GM19463 (cell line): ENCODE results near the gene UBXN1.
"Not testable (repeated sequence)": the region's sequence is repeated elsewhere in the genome, so short reads cannot be mapped to it uniquely, and the experiment has no call there.

Experiments
- ATAC-seq: cut with Tn5 transposase; IDR thresholded peaks from one replicate; pipeline ENCODE4 v1.9.1; 2021; ENCODE audit warnings: mild to moderate bottlenecking, moderate library complexity; ENCODE audit not compliant: unreplicated experiment

The UBXN1 gene

DNA sequence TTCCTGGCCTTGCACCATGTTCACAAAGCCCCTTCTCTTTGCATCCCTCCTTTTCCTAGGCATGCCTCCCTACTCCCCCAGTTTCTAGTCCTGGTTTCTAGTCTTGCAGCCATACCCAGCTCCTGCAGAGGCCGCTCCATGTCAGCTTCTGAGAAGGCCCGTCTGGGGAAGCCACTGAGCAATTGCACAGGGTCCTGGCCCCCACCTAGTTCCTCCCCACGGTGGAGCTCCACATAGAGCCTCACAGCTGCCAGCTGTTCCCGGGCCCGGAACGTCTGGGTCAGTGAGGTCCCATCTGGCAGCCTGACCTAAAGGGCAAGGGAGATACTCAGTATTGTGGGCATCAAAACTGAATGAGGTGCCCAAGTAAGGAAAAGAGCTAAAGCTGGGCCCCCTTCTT, 2.2 kb downstream of the UBXN1 start:
- no peak for ATAC-seq

- ATAC-seq: not testable (repeated sequence)
Observed at GRCh38 chr11:62675415-62675814, 3.5 kb downstream of the UBXN1 start.

GRCh38 chr11:62673196-62673525, 5.7 kb downstream of the UBXN1 start:
- ATAC-seq: no peak

- ATAC-seq: peak; percentile 61
Observed at GRCh38 chr11:62671608-62672389, 7.1 kb downstream of the UBXN1 start, which contains the start of the genes LBHD1 and UQCC3. TSS of gene LBHD1 (minus strand) at chr11:62672267. CDS start at chr11:62670031, 2,236 bp downstream. TSS of gene UQCC3 (plus strand) at chr11:62671673. CDS start at chr11:62671746, 73 bp downstream.

DNA sequence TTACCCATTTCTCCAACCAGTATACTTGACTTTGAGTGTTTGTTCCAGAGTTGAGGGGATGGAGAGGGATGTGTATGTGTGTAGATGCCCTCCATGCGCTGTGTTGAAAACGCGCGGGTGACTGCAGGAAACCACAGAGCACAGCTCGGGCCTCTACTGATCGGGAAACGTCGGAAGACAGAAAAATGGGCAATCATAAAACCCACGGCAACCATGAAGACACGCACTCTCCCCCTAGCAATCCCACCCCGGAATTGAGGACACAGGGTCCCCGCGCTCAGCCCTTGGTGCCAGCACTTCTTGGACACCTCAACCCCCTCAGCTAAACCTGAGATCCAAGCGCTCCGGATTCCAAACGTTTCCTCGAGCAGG, 7.7 kb downstream of the UBXN1 start:
- peak; percentile 17 for ATAC-seq

DNA sequence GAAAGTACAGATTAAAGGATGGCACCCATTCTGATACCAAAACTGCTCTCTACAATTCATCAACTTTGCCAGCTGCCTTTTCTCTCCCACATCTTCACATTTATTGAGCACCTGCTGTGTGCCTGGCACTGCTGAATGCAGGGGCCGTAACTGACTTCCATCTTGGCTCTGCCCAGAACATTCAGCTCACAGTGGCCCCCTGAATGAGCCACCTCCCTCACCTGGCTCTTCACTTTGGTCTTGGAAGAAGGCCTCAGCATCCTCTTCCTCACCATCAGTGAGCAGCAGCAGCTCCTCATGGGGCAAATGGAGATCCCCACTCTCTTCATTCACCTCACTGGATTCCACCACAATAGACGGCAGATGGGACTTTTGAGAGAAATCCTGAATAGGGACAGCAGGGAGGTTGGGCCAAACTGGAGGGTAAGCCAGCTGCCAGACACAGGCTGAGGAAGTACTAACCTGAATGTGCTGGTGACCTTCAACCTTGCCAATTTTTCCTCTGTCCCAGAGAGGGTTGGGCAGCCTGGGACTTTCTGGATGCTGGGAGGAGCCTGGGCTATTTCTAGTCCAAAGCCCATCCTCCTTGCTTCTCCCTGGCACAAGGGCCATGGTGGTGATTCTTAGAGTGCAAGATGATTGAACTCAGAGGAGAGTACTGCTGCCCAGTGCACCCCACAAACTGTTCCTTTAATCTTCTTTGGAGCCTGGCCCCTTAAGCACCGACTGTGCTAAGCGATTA, 9.3 kb downstream of the UBXN1 start:
- ATAC-seq: no peak

- ATAC-seq: no peak
Observed at GRCh38 chr11:62667460-62667859, 11.4 kb downstream of the UBXN1 start.

DNA sequence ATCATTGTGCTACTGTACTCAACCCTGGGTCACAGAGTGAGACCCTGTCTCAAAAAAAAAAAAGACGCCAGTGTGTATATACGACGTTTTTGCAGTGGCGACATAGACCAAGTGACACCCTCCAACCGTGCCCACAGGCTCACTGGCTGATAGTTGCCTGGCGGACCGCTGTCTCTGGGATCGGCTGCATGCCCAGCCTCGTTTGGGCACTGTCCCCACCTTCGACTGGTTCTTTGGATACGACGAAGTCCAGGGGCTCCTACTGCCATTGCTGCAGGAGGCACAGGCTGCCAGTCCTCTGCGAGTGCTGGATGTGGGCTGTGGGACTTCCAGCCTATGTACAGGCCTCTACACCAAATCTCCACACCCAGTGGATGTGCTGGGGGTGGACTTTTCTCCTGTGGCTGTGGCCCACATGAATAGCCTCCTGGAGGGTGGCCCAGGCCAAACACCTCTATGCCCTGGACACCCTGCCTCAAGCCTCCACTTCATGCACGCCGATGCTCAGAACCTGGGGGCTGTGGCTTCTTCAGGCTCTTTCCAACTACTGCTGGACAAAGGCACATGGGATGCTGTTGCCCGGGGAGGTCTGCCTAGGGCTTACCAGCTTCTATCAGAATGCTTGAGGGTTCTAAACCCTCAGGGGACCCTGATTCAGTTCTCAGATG, 12.5 kb downstream of the UBXN1 start:
- no peak for ATAC-seq

DNA sequence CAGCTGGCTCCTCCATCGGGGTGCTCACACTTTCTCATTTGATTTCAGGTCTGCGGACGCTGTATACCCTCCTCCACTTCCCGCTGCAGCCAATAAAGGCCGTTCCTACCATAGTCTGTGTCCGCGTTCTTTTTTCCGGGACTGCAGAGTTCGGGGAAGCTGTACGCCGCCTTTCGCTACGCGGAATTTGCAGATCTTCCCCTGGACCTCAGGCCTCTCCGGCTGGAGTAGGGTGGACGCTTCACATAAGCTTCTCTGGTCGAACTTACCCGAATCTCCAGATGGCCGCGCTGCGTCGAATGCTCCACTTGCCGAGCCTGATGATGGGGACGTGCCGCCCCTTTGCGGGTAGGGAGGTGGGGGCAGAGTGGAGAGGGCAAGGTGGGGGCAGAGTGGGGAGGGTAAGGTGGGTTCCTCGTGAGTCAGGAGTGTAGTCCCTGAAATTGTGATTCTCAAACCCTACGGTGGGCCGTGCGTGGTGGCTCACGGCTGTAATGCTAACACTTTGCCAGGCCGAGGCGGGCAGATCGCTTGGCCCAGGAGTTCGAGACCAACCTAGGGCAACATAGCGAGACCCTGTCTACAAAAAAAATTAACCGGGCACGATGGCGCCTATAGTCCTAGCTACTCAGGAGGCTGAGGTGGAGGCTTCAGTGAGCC, 13.1 kb downstream of the UBXN1 start:
- ATAC-seq: no peak

DNA sequence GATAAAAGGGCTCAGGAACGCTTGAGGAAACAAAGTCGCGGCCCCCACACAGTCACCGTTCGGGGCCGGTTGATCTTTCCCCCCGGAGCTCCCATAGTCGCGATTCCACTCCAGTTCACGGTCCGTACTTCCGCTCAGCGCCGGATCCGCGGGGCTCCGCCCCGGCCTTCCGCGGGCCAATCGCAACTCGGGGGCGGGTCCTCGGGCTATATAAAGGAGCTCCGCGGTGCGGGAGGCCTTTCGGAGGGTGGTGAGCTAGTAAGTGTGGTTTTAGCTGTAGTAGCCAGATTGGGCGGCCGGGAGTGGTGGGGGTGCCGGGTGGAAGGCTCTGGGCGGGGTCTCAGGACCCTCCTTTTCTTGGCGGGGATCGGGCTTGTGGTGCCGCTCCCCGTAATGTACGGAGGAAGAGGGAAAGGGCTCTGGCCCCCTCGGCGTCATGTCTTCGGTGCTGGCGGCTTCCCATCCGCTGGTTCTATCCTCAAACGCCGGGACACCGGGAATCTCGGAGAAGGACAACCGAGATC, 13.7 kb downstream of the UBXN1 start, which contains the start of the genes C11orf98 and CSKMT:
TSS of gene C11orf98 (minus strand) at position 136 of the 524 bp plus-strand sequence. CDS start at position 95, 41 bp downstream.
TSS of gene CSKMT (plus strand) at position 238 of the 524 bp plus-strand sequence. CDS start 568 bp downstream, outside the sequence.
- ATAC-seq: peak; percentile 85

DNA sequence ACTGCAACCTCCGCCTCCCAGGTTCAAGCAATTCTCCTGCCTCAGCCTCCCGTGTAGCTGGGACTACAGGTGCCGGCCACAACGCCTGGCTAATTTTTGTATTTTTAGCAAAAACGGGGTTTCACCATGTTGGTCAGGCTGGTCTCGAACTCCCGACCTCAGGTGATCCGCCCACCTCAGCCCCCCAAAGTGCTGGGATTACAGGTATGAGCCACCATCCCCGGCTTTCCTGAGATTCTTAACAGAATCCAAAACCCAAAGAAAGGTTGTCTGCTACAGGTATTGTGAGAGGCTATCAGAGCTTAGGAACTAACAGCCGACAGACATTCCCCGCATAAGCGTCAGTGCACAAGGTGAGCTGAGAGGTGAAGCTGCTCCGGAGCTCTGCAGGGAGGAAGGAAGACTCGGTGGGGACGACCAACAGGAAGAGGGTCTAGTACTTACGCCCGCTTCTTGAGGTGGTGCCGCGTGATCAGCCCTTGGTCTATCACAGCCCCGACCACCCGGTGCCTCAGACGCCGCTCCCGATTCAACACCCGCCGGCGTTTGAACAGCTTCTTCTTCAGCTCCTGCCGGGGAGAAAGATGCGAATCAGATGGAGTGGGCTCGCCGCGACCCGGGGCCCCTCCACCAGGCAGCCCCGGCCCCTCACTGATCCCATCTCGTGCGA, 14.3 kb downstream of the UBXN1 start:
- peak; percentile 28 for ATAC-seq

GRCh38 chr11:62656796-62657429, 22.0 kb downstream of the UBXN1 start:
- ATAC-seq: no peak

- ATAC-seq: no peak
Observed at GRCh38 chr11:62654297-62654696, 24.6 kb downstream of the UBXN1 start.

DNA sequence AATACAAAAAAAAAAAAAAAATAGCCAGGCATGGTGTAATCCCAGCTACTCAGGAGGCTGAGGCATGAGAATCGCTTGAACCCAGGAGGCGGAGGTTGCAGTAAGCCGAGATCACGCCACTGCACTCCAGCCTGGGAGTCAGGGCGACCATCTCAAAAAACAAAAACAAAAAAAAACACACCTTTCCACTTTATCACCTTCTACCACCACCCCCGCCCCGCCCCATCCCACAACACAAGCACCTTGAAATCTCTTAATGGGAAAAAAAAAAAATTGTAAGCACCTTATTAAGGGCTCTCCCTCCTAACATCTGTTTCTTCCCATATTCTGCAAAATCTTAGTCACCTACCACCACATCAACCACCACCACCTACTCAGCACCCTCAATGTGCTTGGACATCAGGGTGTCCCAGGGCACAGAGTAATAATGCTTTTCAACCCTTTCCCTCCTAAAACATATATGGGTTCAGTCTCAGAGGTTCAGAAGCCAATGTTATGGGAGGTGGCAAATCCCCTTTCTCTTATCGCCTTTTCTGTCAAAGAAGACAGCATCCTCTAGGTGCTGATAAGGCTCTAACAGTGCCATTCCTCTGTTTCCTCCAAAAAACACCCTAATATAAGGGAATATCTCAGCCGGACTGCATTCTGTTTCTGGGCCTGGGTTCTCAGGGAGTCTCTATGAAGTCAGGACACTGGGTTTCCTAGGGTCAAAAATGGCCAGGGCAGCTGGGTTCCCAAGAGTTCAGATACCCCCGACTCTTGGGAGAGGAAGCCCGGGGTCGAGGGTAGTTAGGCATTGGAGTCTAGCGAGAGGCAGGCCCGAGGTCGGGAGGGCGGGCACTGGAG, 26.5 kb downstream of the UBXN1 start:
- no peak for ATAC-seq

DNA sequence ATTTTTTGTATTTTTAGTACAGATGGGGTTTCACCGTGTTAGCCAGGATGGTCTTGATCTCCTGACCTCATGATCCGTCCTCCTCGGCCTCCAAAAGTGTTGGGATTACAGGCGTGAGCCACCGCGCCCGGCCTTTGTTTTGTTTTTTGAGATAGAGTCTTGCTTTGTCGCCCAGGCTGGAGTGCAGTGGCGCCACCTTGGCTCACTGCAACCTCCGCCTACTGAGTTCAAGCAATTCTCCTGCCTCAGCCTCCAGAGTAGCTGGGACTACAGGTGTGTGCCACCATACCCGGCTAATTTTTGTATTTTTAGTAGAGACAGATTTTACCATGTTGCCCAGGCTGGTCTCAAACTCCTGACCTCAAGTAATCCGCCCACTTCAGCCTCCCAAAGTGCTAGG, 28.6 kb downstream of the UBXN1 start:
- ATAC-seq: not testable (repeated sequence)

- ATAC-seq: no peak
Observed at GRCh38 chr11:62649486-62649885, 29.4 kb downstream of the UBXN1 start.

DNA sequence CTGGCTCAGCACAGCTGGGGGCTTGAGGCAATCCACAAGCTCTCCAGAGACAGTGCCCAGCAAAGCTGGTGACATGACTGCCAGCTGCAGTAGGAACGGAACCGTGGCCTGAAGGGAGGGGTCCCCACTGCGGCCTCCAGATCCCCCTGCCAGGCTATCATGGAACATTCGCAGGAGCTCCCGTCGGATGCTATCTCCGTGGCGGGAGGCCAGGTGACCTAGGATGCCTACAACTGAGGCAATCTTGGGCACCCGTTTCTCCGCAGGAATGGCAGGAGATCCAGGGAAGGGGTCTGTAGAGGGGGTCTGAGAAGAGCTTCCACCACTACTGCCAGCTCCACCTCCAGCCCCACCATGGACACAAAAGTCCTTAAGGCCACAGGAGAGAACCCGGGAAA, 29.9 kb downstream of the UBXN1 start:
- ATAC-seq: no peak

- no peak for ATAC-seq
Observed at GRCh38 chr11:62648185-62648966, 30.5 kb downstream of the UBXN1 start.
